NCI-H748 (cell line): Measurements from ENCODE around the gene AGAP1.

ENCODE experiments used
- DNase-seq: peaks from one replicate; lab custom pipeline; 2025; ENCODE audit not compliant: unreplicated experiment; lab: John Stamatoyannopoulos, UW

The AGAP1 gene

GRCh38 chr2:235727174-235727573 lies 233.3 kb downstream of the AGAP1 start:
- no peak for DNase-seq

GRCh38 chr2:235727891-235728799 lies 234.3 kb downstream of the AGAP1 start:
- DNase-seq, result no peak

- no peak for DNase-seq
Observed at GRCh38 chr2:235728800-235729556, 235.1 kb downstream of the AGAP1 start.

- DNase-seq, result no peak
Observed at GRCh38 chr2:235729557-235729947, 235.7 kb downstream of the AGAP1 start.

- no peak for DNase-seq
Observed at GRCh38 chr2:235730115-235730514, 236.3 kb downstream of the AGAP1 start.

GRCh38 chr2:235733761-235734160 lies 239.9 kb downstream of the AGAP1 start:
- no peak for DNase-seq

GRCh38 chr2:235734168-235734567 lies 240.3 kb downstream of the AGAP1 start:
- no peak for DNase-seq

- no peak for DNase-seq
Observed at GRCh38 chr2:235734688-235735231, 240.9 kb downstream of the AGAP1 start.

GRCh38 chr2:235737396-235737795 lies 243.6 kb downstream of the AGAP1 start:
- no peak for DNase-seq

GRCh38 chr2:235737840-235738239 lies 244.0 kb downstream of the AGAP1 start:
- DNase-seq, result no peak

- DNase-seq, result no peak
Observed at GRCh38 chr2:235739704-235740415, 246.0 kb downstream of the AGAP1 start.

GRCh38 chr2:235740821-235741220 lies 247.0 kb downstream of the AGAP1 start:
- DNase-seq, result peak; percentile 67

GRCh38 chr2:235744161-235744560 lies 250.3 kb downstream of the AGAP1 start:
- no peak for DNase-seq

- no peak for DNase-seq
Observed at GRCh38 chr2:235745597-235745996, 251.8 kb downstream of the AGAP1 start.

- peak; percentile 59 for DNase-seq
Observed at GRCh38 chr2:235746257-235746934, 252.6 kb downstream of the AGAP1 start.

GRCh38 chr2:235747001-235747785 lies 253.3 kb downstream of the AGAP1 start:
- DNase-seq, result no peak

- DNase-seq, result peak; percentile 45
Observed at GRCh38 chr2:235747786-235748091, 253.9 kb downstream of the AGAP1 start.

GRCh38 chr2:235749121-235749770 lies 255.4 kb downstream of the AGAP1 start:
- no peak for DNase-seq

GRCh38 chr2:235749771-235750160 lies 255.9 kb downstream of the AGAP1 start:
- DNase-seq, result no peak

GRCh38 chr2:235752846-235753245 lies 259.0 kb downstream of the AGAP1 start:
- DNase-seq, result peak; percentile 63
